Measurements from ENCODE around the gene TMEM150B. TPM values are rescaled to one million over a fixed set of nuclear protein-coding genes. Genes with fewer than 3 reads are reported as not detected.

Gene TMEM150B
- total and polyA plus RNA-seq, 2 experiments from 2014 or later = not detected

- no peak overlapping the region for H3K27ac ChIP-seq
- DNase-seq (ENCODE audit: low read depth in 1 of 2, low spot score in 1 of 2) = no peak
- TF ChIP-seq CTCF (IDR thresholded peaks at IDR 0.05; ENCODE audit: low read depth, low read length) = no peak
- H3K9me3 ChIP-seq (ENCODE audit: low read depth) = no peaks in the 10 kb centered on the region
- H3K4me3 ChIP-seq = no peak overlapping the region
- no peaks in the 10 kb centered on the region for H3K27me3 ChIP-seq
- no peaks in the 10 kb centered on the region for H3K36me3 ChIP-seq
- no peaks in the 10 kb centered on the region for H3K4me1 ChIP-seq (ENCODE audit: low read depth)
Measured at GRCh38 chr19:55316646-55317045, 8.5 kb downstream of the TMEM150B start.

- Histone ChIP-seq H3K4me1 (ENCODE audit: low read depth) (no peaks in the 10 kb centered on the region), H3K9me3 (ENCODE audit: low read depth) (no peaks in the 10 kb centered on the region), H3K4me3 (no peak overlapping the region), H3K27me3 (no peaks in the 10 kb centered on the region), H3K27ac (no peak overlapping the region), H3K36me3 (no peaks in the 10 kb centered on the region)
- TF ChIP-seq CTCF (IDR thresholded peaks at IDR 0.05; ENCODE audit: low read depth, low read length) = no peak
- no peak for DNase-seq (ENCODE audit: low read depth in 1 of 2, low spot score in 1 of 2)
Measured at GRCh38 chr19:55315956-55316525, 9.1 kb downstream of the TMEM150B start.

GRCh38 chr19:55314396-55314795 lies 10.7 kb downstream of the TMEM150B start:
- DNase-seq (ENCODE audit: low read depth in 1 of 2, low spot score in 1 of 2) = no peak

GRCh38 chr19:55312621-55313512 lies 12.3 kb downstream of the TMEM150B start:
- H3K4me1 ChIP-seq (ENCODE audit: low read depth) = no peaks in the 10 kb centered on the region
- peak in 1 of 2 donors; percentile 29 for DNase-seq (ENCODE audit: low read depth in 1 of 2, low spot score in 1 of 2)
- H3K27me3 ChIP-seq = no peaks in the 10 kb centered on the region
- peaks cover 7% of the 10 kb centered on the region for H3K36me3 ChIP-seq
- peak overlapping the region; percentile 48 for H3K27ac ChIP-seq
- H3K4me3 ChIP-seq = no peak overlapping the region
- TF ChIP-seq CTCF (IDR thresholded peaks at IDR 0.05; ENCODE audit: low read depth, low read length) = no peak
- no peaks in the 10 kb centered on the region for H3K9me3 ChIP-seq (ENCODE audit: low read depth)

More at GRCh38 chr19:55314396-55314795, 10.7 kb downstream of the TMEM150B start:
- Histone ChIP-seq H3K36me3 (peaks cover 3% of the 10 kb centered on the region), H3K27me3 (no peaks in the 10 kb centered on the region), H3K9me3 (ENCODE audit: low read depth) (no peaks in the 10 kb centered on the region), H3K4me3 (no peak overlapping the region), H3K27ac (no peak overlapping the region), H3K4me1 (ENCODE audit: low read depth) (no peaks in the 10 kb centered on the region)
- TF ChIP-seq CTCF (IDR thresholded peaks at IDR 0.05; ENCODE audit: low read depth, low read length) = no peak

GRCh38 chr19:55311797-55312196 lies 13.3 kb downstream of the TMEM150B start:
- no peak for DNase-seq (ENCODE audit: low read depth in 1 of 2, low spot score in 1 of 2)
- no peak overlapping the region for H3K27ac ChIP-seq
- H3K4me3 ChIP-seq = no peak overlapping the region
- H3K27me3 ChIP-seq = no peaks in the 10 kb centered on the region
- H3K4me1 ChIP-seq (ENCODE audit: low read depth) = no peaks in the 10 kb centered on the region
- no peaks in the 10 kb centered on the region for H3K9me3 ChIP-seq (ENCODE audit: low read depth)
- H3K36me3 ChIP-seq = peaks cover 10% of the 10 kb centered on the region
- TF ChIP-seq CTCF (IDR thresholded peaks at IDR 0.05; ENCODE audit: low read depth, low read length) = no peak
